K562 (cell line): ENCODE data around the gene RHOB. TPM values are rescaled to one million over a fixed set of nuclear protein-coding genes. Genes with fewer than 3 reads are reported as not detected.

ENCODE experiments used
- ATAC-seq: fragments of 200-7000 bp; cut with Tn5 transposase; 3 replicates; pipeline ENCODE4 v1.9.1; 2020; ENCODE audit warnings: moderate library complexity
- BruUV-seq: library from RNA; stranded (reverse); fragments of 400-500 nt; replicated peaks from 2 replicates; lab custom pipeline; 2021; lab: Mats Ljungman, UMichigan
- CTCF ChIA-PET: fragments of 300-600 bp; formaldehyde crosslinking; extraction: SDS; loops from one replicate; lab custom pipeline; 2021; ENCODE audit warnings: low intra/inter-chr PET ratio; lab: Yijun Ruan, JAX
- POLR2A ChIA-PET: fragments of 300-600, 350-650 bp; sonication (Branson Sonifier 250); formaldehyde crosslinking; extraction: SDS; loops from one replicate; lab custom pipeline; 2021; ENCODE audit warnings: antibody characterized with exemption, inconsistent platforms; lab: Yijun Ruan, JAX
- DNase-seq, 4 experiments: peaks; one replicate each; pipeline versions ENCODE4 v3.0.0 to v3.0.0-alpha.2; 2011 to 2018; ENCODE audit warnings: low spot score in 3 of 4, mixed read lengths in 3 of 4; ENCODE audit errors: extremely low read depth in 1 of 4
- FAIRE-seq: peaks from 2 replicates; lab custom pipeline; 2011; peaks lifted over from hg19 to GRCh38; lab: Jason Lieb, UNC
- H2AFZ ChIP-seq: 2 replicates; pipeline ENCODE4 v1.6.0; 2011; ENCODE audit warnings: low read depth, low read length, control low read depth, inconsistent platforms
- H3K27ac ChIP-seq: fragments of 200-600 bp; 3 replicates; pipeline ENCODE4 v1.8.0; 2011; ENCODE audit warnings: low read depth, mild to moderate bottlenecking, control low read depth, inconsistent platforms, low read length, moderate library complexity, mixed read lengths; ENCODE audit errors: extremely low read depth
- H3K27me3 ChIP-seq, 2 experiments: fragments of 300-600 bp in 1 of 2; 2 replicates in 1 of 2; 3 replicates in 1 of 2; pipeline versions ENCODE4 v1.6.0 to v1.8.0; 2011; ENCODE audit warnings: inconsistent platforms in 2 of 2, low read length in 2 of 2, mild to moderate bottlenecking in 1 of 2, mixed read lengths in 1 of 2, moderate library complexity in 1 of 2; ENCODE audit not compliant: control insufficient read depth in 2 of 2, insufficient read depth in 2 of 2
- H3K36me3 ChIP-seq: fragments of 300-600 bp; 3 replicates; pipeline ENCODE4 v1.8.0; 2011; ENCODE audit warnings: mild to moderate bottlenecking, low read length, inconsistent platforms; ENCODE audit not compliant: control insufficient read depth, insufficient read depth
- H3K4me1 ChIP-seq, 2 experiments: fragments of 200-600 bp in 1 of 2; replicated peaks in 1 of 2; 2 replicates in 1 of 2; 3 replicates in 1 of 2; pipeline versions ENCODE4 v1.5.1 to v1.8.0; 2011; ENCODE audit warnings: inconsistent platforms in 2 of 2, low read length in 2 of 2, mild to moderate bottlenecking in 1 of 2, mixed read lengths in 1 of 2, moderate library complexity in 1 of 2; ENCODE audit not compliant: control insufficient read depth in 2 of 2, insufficient read depth in 2 of 2
- H3K4me2 ChIP-seq: 2 replicates; pipeline ENCODE4 v1.6.1; 2011; ENCODE audit warnings: low read length, control low read depth, inconsistent platforms, mixed read lengths; ENCODE audit not compliant: insufficient read depth
- H3K4me3 ChIP-seq: fragments of 200-600 bp; sonication (generic), shearing (Covaris generic); 2 replicates; pipeline ENCODE4 v1.5.1; 2016; ENCODE audit warnings: control low read depth, inconsistent platforms
- H3K79me2 ChIP-seq: fragments of 200-600 bp; 3 replicates; pipeline ENCODE4 v1.8.0; 2011; ENCODE audit warnings: low read length, inconsistent platforms; ENCODE audit not compliant: control insufficient read depth, insufficient read depth
- H3K9ac ChIP-seq, 2 experiments: 2 replicates each; pipeline versions ENCODE4 v1.6.0 to v1.6.1; 2011; ENCODE audit warnings: low read depth in 2 of 2, low read length in 2 of 2, control low read depth in 1 of 2, inconsistent platforms in 1 of 2, mild to moderate bottlenecking in 1 of 2, mixed read lengths in 1 of 2; ENCODE audit not compliant: insufficient read depth in 1 of 2
- H3K9me1 ChIP-seq: one replicate; pipeline ENCODE4 v1.6.0; 2011; ENCODE audit warnings: inconsistent platforms, mild to moderate bottlenecking, low read length, moderate library complexity; ENCODE audit not compliant: control insufficient read depth, insufficient read depth
- H3K9me3 ChIP-seq: replicated peaks from 2 replicates; pipeline ENCODE4 v1.5.1; 2011; ENCODE audit warnings: low read depth, low read length, inconsistent platforms; ENCODE audit not compliant: control insufficient read depth, insufficient read depth
- H4K20me1 ChIP-seq: replicated peaks from 2 replicates; pipeline ENCODE4 v1.6.1; 2011; ENCODE audit warnings: low read length, inconsistent platforms, mixed read lengths; ENCODE audit not compliant: control insufficient read depth, insufficient read depth
- CEBPB ChIP-seq: fragments of 450-650 bp; IDR thresholded peaks from 2 replicates; pipeline ENCODE4 v1.6.1; 2016; ENCODE audit warnings: missing genetic modification characterization, missing compliant biosample characterization
- STAT5A ChIP-seq: IDR thresholded peaks from 2 replicates; pipeline ENCODE4 v1.6.1; 2012; ENCODE audit warnings: low read length, inconsistent platforms, borderline replicate concordance
- TAF15 ChIP-seq: fragments of 200-400 bp; formaldehyde crosslinking; IDR thresholded peaks from 2 replicates; pipeline ENCODE4 v1.6.1; 2017; ENCODE audit warnings: mild to moderate bottlenecking, low read depth, low read length, moderate library complexity
- TAF7 ChIP-seq: fragments of 450-650 bp; IDR thresholded peaks from 2 replicates; pipeline ENCODE4 v1.6.1; 2016; ENCODE audit warnings: missing genetic modification characterization, missing compliant biosample characterization
- U2AF1 ChIP-seq: fragments of 200-400 bp; formaldehyde crosslinking; optimal IDR thresholded peaks from 2 replicates; pipeline ENCODE3; 2017; ENCODE audit warnings: mild to moderate bottlenecking, low read depth, low read length, moderate library complexity
- ZNF23 ChIP-seq: fragments of 250-450 bp; sonication (Bioruptor Pico); IDR thresholded peaks from 2 replicates; pipeline ENCODE4 v1.4.0; 2020; ENCODE audit warnings: mild to moderate bottlenecking
- WGBS: fragments of 100-300 bp; shearing (Covaris generic); methylation state at CpG from one replicate; pipeline ENCODE4 v1.1.6; 2016; ENCODE audit warnings: low coverage, mixed read lengths; ENCODE audit not compliant: insufficient coverage; ENCODE audit errors: missing lambda C conversion rate; 5-methylcytosine and 5-hydroxymethylcytosine counted together
- in situ Hi-C: fragments of 300-500 bp; cut with MboI; formaldehyde crosslinking; loops from 4 replicates; pipeline ENCODE4 v1.15.0; 2018; ENCODE audit warnings: inconsistent platforms, mixed read lengths
- intact Hi-C: fragments of 100-400 bp; cut with micrococcal nuclease; formaldehyde crosslinking; loops from 2 replicates; pipeline ENCODE4 v1.14.2; 2022
- polyA plus RNA-seq, 8 experiments: library from polyadenylated mRNA; depleted of rRNA in 4 of 8; stranded (reverse) in 5 of 8; unstranded in 3 of 8; fragments of >200 nt; fragmentation: Nextera tagmentation in 2 of 8; fragmentation: Illumina TruSeq in 1 of 8; extraction: Ambion mirVana in 2 of 8; extraction: Trizol in 1 of 8; gene quantifications; 2 replicates each; pipeline versions ENCODE4 v1.2.1 to v1.2.3, GENCODE V29; 2011 to 2014; ENCODE audit warnings: inconsistent platforms in 1 of 8, missing spikeins in 1 of 8
- total RNA-seq, 7 experiments: library from RNA; depleted of rRNA in 6 of 7; stranded (reverse); fragments of >200 nt in 6 of 7; fragmentation: Illumina TruSeq in 2 of 7; extraction: Trizol in 2 of 7; gene quantifications; 2 replicates each; pipeline versions ENCODE4 v1.2.1 to v1.2.3, GENCODE V29; 2011 to 2021; ENCODE audit warnings: low replicate concordance in 1 of 7
- TF ChIP-seq, protein P1 (sequence below): fragments of 250-450 bp; sonication (Bioruptor Pico); IDR thresholded peaks from 2 replicates; pipeline ENCODE4 v1.5.0; 2020; ENCODE audit warnings: mild to moderate bottlenecking
- TF ChIP-seq, protein P2 (sequence below): sonication (generic); formaldehyde crosslinking; IDR thresholded peaks from 2 replicates; pipeline ENCODE4 v1.8.0; 2022; ENCODE audit warnings: missing genetic modification reagents, mild to moderate bottlenecking, borderline replicate concordance
- TF ChIP-seq, protein P3 (sequence below): fragments of 450-650 bp; IDR thresholded peaks from 2 replicates; pipeline ENCODE4 v1.6.1; 2016; ENCODE audit warnings: missing biosample characterization, missing genetic modification characterization
- TF ChIP-seq, protein P4 (sequence below): sonication (generic); formaldehyde crosslinking; IDR thresholded peaks from 2 replicates; pipeline ENCODE4 v1.8.0; 2022; ENCODE audit warnings: mild to moderate bottlenecking, missing genetic modification reagents, borderline replicate concordance

Gene RHOB
- total and polyA plus RNA-seq, 9 of the 15 experiments (the other 6 are each of a cell fraction or from before 2014, with no cell fraction given) = 0.07 to 4.8 (median 1.1) TPM

DNA sequence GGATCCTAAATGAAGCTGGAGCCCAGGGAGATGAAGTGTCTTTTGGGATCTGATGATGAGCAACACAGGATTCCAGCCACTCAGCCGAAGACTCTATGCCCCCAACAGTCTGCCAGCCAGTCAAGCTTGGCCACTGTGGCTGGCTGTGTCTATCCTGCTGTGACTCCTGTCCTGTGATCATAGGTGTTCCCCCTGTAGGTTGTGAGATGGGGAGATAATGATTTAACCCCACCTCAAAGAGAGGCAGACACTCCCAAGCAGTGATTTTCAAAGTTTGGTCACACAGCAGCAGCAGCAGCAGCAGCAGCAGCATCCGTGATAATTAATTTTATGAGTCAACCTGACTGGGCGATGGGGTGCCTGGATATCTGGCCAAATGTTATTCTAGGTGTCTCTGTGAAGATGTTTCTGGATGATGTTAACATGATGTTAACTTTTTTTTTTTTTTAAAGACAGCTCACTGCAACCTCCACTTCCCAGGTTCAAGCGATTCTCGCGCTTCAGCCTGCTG lies 21.4 kb upstream of the RHOB start:
- FAIRE-seq (no peak), ATAC-seq (no peak), DNase-seq (no peak)
- intact Hi-C loops = loop anchor here (10.0 kb wide), 1 partner anchor 321 kb away; no protein-coding TSS in a partner anchor
- H3K27me3 ChIP-seq = peaks cover 0 to 18% of the 10 kb centered on the region in 2 experiments; a peak in 2 of 5 replicates
- no peaks in the 10 kb centered on the region for H3K36me3 ChIP-seq
- in situ Hi-C loops = loop anchor here (25.0 kb wide), 1 partner anchor 512 kb away; no protein-coding TSS in a partner anchor
- WGBS = 40% methylated on average over 6 of the region's 6 CpGs
- H3K9ac ChIP-seq = peak overlapping the region in 1 of 2 experiments; percentile 35; a peak in 1 of 4 replicates
- POLR2A ChIA-PET = no interaction called here
- H3K9me1 ChIP-seq = no peaks in the 10 kb centered on the region
- H4K20me1 ChIP-seq = no peaks in the 10 kb centered on the region
- H3K4me3 ChIP-seq = no peak overlapping the region
- H2AFZ ChIP-seq = no peak overlapping the region
- no peaks in the 10 kb centered on the region for H3K79me2 ChIP-seq
- BruUV-seq = no TSS peak
- H3K9me3 ChIP-seq = no peaks in the 10 kb centered on the region
- no peak overlapping the region for H3K4me2 ChIP-seq
- H3K4me1 ChIP-seq = peaks cover 9 to 22% of the 10 kb centered on the region in 2 experiments
- CTCF ChIA-PET = no interaction called here
- H3K27ac ChIP-seq = no peak overlapping the region
- TF ChIP-seq CEBPB (tag) (no peak), TAF15 (no peak), TAF7 (tag) (no peak), STAT5A (no peak), ZNF23 (CRISPR knock-in tag) (no peak), U2AF1 (no peak)
- TF ChIP-seq, protein P1, sequence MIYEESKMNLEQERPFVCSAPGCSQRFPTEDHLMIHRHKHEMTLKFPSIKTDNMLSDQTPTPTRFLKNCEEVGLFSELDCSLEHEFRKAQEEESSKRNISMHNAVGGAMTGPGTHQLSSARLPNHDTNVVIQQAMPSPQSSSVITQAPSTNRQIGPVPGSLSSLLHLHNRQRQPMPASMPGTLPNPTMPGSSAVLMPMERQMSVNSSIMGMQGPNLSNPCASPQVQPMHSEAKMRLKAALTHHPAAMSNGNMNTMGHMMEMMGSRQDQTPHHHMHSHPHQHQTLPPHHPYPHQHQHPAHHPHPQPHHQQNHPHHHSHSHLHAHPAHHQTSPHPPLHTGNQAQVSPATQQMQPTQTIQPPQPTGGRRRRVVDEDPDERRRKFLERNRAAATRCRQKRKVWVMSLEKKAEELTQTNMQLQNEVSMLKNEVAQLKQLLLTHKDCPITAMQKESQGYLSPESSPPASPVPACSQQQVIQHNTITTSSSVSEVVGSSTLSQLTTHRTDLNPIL (CRISPR knock-in tag) = no peak
- TF ChIP-seq, protein P2, sequence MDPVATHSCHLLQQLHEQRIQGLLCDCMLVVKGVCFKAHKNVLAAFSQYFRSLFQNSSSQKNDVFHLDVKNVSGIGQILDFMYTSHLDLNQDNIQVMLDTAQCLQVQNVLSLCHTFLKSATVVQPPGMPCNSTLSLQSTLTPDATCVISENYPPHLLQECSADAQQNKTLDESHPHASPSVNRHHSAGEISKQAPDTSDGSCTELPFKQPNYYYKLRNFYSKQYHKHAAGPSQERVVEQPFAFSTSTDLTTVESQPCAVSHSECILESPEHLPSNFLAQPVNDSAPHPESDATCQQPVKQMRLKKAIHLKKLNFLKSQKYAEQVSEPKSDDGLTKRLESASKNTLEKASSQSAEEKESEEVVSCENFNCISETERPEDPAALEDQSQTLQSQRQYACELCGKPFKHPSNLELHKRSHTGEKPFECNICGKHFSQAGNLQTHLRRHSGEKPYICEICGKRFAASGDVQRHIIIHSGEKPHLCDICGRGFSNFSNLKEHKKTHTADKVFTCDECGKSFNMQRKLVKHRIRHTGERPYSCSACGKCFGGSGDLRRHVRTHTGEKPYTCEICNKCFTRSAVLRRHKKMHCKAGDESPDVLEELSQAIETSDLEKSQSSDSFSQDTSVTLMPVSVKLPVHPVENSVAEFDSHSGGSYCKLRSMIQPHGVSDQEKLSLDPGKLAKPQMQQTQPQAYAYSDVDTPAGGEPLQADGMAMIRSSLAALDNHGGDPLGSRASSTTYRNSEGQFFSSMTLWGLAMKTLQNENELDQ (CRISPR knock-in tag) = no peak
- TF ChIP-seq, protein P3, sequence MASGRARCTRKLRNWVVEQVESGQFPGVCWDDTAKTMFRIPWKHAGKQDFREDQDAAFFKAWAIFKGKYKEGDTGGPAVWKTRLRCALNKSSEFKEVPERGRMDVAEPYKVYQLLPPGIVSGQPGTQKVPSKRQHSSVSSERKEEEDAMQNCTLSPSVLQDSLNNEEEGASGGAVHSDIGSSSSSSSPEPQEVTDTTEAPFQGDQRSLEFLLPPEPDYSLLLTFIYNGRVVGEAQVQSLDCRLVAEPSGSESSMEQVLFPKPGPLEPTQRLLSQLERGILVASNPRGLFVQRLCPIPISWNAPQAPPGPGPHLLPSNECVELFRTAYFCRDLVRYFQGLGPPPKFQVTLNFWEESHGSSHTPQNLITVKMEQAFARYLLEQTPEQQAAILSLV = no peak
- TF ChIP-seq, protein P4, sequence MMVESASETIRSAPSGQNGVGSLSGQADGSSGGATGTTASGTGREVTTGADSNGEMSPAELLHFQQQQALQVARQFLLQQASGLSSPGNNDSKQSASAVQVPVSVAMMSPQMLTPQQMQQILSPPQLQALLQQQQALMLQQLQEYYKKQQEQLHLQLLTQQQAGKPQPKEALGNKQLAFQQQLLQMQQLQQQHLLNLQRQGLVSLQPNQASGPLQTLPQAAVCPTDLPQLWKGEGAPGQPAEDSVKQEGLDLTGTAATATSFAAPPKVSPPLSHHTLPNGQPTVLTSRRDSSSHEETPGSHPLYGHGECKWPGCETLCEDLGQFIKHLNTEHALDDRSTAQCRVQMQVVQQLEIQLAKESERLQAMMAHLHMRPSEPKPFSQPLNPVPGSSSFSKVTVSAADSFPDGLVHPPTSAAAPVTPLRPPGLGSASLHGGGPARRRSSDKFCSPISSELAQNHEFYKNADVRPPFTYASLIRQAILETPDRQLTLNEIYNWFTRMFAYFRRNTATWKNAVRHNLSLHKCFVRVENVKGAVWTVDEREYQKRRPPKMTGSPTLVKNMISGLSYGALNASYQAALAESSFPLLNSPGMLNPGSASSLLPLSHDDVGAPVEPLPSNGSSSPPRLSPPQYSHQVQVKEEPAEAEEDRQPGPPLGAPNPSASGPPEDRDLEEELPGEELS = no peak
